Measurements from ENCODE around the gene EN2. TPM values are rescaled to one million over a fixed set of nuclear protein-coding genes. Genes with fewer than 3 reads are reported as not detected.

The EN2 gene
- total and polyA plus RNA-seq, 10 donors: 0.03 to 0.04 TPM; not detected in 8

- Histone ChIP-seq H3K9me3 (no peaks in the 10 kb centered on the region), H3K27ac (no peak overlapping the region), H3K4me3 (peak overlapping the region in 6 of 8 donors; percentile 15 to 70 (median 31)), H3K4me1 (peaks cover 17 to 51% (median 43%) of the 10 kb centered on the region in 6 donors), H3K27me3 (replicated peaks in 1 of 7) (peaks cover 11 to 98% (median 96%) of the 10 kb centered on the region in 7 donors), H3K36me3 (no peaks in the 10 kb centered on the region)
- TF ChIP-seq POLR2AphosphoS5 (IDR thresholded peaks at IDR 0.05) (no peak), CTCF (IDR thresholded peaks at IDR 0.05 in 8 of 11, conservative IDR thresholded peaks at IDR 0.05 in 3 of 11) (peak in 1 of 11 experiments; percentile 13)
- WGBS, 5 donors: 5 to 7% (median 6%) methylated on average over 41 to 68 of the region's 68 CpGs
- intact Hi-C loops (cut with DNase I; ENCODE audit: low total_unique reads): no loop called here
- peak; percentile 67 for DNase-seq
Measured at GRCh38 chr7:155458878-155459699, 1.2 kb downstream of the EN2 start.

- TF ChIP-seq POLR2AphosphoS5 (IDR thresholded peaks at IDR 0.05): no peak
- TF ChIP-seq CTCF (IDR thresholded peaks at IDR 0.05 in 8 of 11, conservative IDR thresholded peaks at IDR 0.05 in 3 of 11): no peak
- TF ChIP-seq POLR2A (IDR thresholded peaks at IDR 0.05): no peak
- intact Hi-C loops (cut with DNase I; ENCODE audit: low total_unique reads): loop anchor here (10.0 kb wide), 1 partner anchor 85 kb away; no protein-coding TSS in a partner anchor
Measured at GRCh38 chr7:155459700-155460461, 2.0 kb downstream of the EN2 start.

GRCh38 chr7:155460926-155461613, 3.1 kb downstream of the EN2 start:
- Histone ChIP-seq H3K36me3 (no peaks in the 10 kb centered on the region), H3K4me3 (no peak overlapping the region), H3K27me3 (replicated peaks in 1 of 7) (peaks cover 14 to 98% (median 96%) of the 10 kb centered on the region in 7 donors), H3K4me1 (peaks cover 10 to 45% (median 39%) of the 10 kb centered on the region in 6 donors), H3K9me3 (no peaks in the 10 kb centered on the region), H3K27ac (no peak overlapping the region)
- TF ChIP-seq CTCF (IDR thresholded peaks at IDR 0.05 in 8 of 11, conservative IDR thresholded peaks at IDR 0.05 in 3 of 11) (no peak), POLR2A (IDR thresholded peaks at IDR 0.05) (no peak), POLR2AphosphoS5 (IDR thresholded peaks at IDR 0.05) (no peak)
- 4 to 11% (median 10%) methylated on average over 8 of the region's 8 CpGs for WGBS, 5 donors
- intact Hi-C loops (cut with DNase I; ENCODE audit: low total_unique reads): loop anchor here (10.0 kb wide), 1 partner anchor 86 kb away; no protein-coding TSS in a partner anchor
- DNase-seq: peak; percentile 30

More at GRCh38 chr7:155459700-155460461, 2.0 kb downstream of the EN2 start:
- Histone ChIP-seq H3K27ac (no peak overlapping the region), H3K9me3 (no peaks in the 10 kb centered on the region), H3K4me3 (no peak overlapping the region), H3K36me3 (no peaks in the 10 kb centered on the region), H3K4me1 (peaks cover 10 to 43% (median 35%) of the 10 kb centered on the region in 6 donors), H3K27me3 (replicated peaks in 1 of 7) (peaks cover 12 to 98% (median 96%) of the 10 kb centered on the region in 7 donors)
- 7 to 13% (median 8%) methylated on average over 33 to 34 of the region's 34 CpGs for WGBS, 5 donors
- DNase-seq: peak; percentile 29

Data from spleen (tissue), 11 donors.